H9 (cell line): ENCODE results near the gene SPSB3. TPM values are rescaled to one million over a fixed set of nuclear protein-coding genes. Genes with fewer than 3 reads are reported as not detected.

Experiments used
- DNase-seq: peaks from one replicate; pipeline ENCODE4 v3.0.0-alpha.2; 2017
- H2AFZ ChIP-seq: one replicate; pipeline ENCODE4 v1.6.1; 2013; ENCODE audit warnings: mild to moderate bottlenecking, low read length, control low read depth, moderate library complexity
- H2AK5ac ChIP-seq: 2 replicates; pipeline ENCODE4 v1.6.1; 2013; ENCODE audit warnings: low read length, control low read depth, mixed read lengths; ENCODE audit not compliant: insufficient read length
- H2BK120ac ChIP-seq: one replicate; pipeline ENCODE4 v1.6.1; 2013; ENCODE audit warnings: low read depth, mild to moderate bottlenecking, low read length, control low read depth, inconsistent platforms; ENCODE audit not compliant: poor library complexity, severe bottlenecking
- H2BK12ac ChIP-seq: 2 replicates; pipeline ENCODE4 v1.6.1; 2013; ENCODE audit warnings: low read length, control low read depth, mixed read lengths, low read depth; ENCODE audit not compliant: insufficient read length
- H2BK15ac ChIP-seq: 2 replicates; pipeline ENCODE4 v1.6.1; 2013; ENCODE audit warnings: low read depth, low read length, control low read depth
- H2BK20ac ChIP-seq: one replicate; pipeline ENCODE4 v1.6.1; 2013; ENCODE audit warnings: low read depth, mild to moderate bottlenecking, low read length, control low read depth, inconsistent platforms; ENCODE audit not compliant: poor library complexity, severe bottlenecking
- H2BK5ac ChIP-seq: 2 replicates; pipeline ENCODE4 v1.6.1; 2013; ENCODE audit warnings: low read length, control low read depth, mixed read lengths; ENCODE audit not compliant: insufficient read length
- H3K14ac ChIP-seq: 2 replicates; pipeline ENCODE4 v1.6.1; 2013; ENCODE audit warnings: low read length, control low read depth; ENCODE audit not compliant: insufficient read depth
- H3K18ac ChIP-seq: 2 replicates; pipeline ENCODE4 v1.6.1; 2013; ENCODE audit warnings: low read depth, mild to moderate bottlenecking, mixed read lengths, low read length, control low read depth; ENCODE audit not compliant: insufficient read length
- H3K23ac ChIP-seq: 2 replicates; pipeline ENCODE4 v1.6.1; 2013; ENCODE audit warnings: low read length, control low read depth, mixed read lengths, low read depth; ENCODE audit not compliant: insufficient read length
- H3K23me2 ChIP-seq: 2 replicates; pipeline ENCODE4 v1.6.1; 2013; ENCODE audit warnings: low read depth, mild to moderate bottlenecking, mixed read lengths, low read length, control low read depth; ENCODE audit not compliant: insufficient read length, poor library complexity, severe bottlenecking
- H3K27ac ChIP-seq: 2 replicates; pipeline ENCODE4 v1.5.1; 2013; ENCODE audit warnings: low read length, control low read depth, mixed read lengths, low read depth; ENCODE audit not compliant: insufficient read length
- H3K27me3 ChIP-seq: 2 replicates; pipeline ENCODE4 v1.6.1; 2013; ENCODE audit warnings: low read length, control low read depth, inconsistent platforms; ENCODE audit not compliant: insufficient read depth
- H3K4ac ChIP-seq: 2 replicates; pipeline ENCODE4 v1.6.1; 2013; ENCODE audit warnings: low read depth, mild to moderate bottlenecking, control low read depth, inconsistent platforms, low read length, moderate library complexity
- H3K4me1 ChIP-seq: 2 replicates; pipeline ENCODE4 v1.6.1; 2013; ENCODE audit warnings: low read length, control low read depth, inconsistent platforms; ENCODE audit not compliant: insufficient read depth
- H3K4me2 ChIP-seq: 2 replicates; pipeline ENCODE4 v1.6.1; 2013; ENCODE audit warnings: low read length, control low read depth, mixed read lengths; ENCODE audit not compliant: insufficient read length, insufficient read depth
- H3K56ac ChIP-seq: 2 replicates; pipeline ENCODE4 v1.6.1; 2013; ENCODE audit warnings: low read depth, mild to moderate bottlenecking, mixed read lengths, low read length, control low read depth; ENCODE audit not compliant: insufficient read length
- H3K79me1 ChIP-seq: 2 replicates; pipeline ENCODE4 v1.6.1; 2013; ENCODE audit warnings: low read depth, mild to moderate bottlenecking, moderate library complexity, low read length, control low read depth, inconsistent platforms; ENCODE audit not compliant: insufficient read depth, poor library complexity, severe bottlenecking
- H3K79me2 ChIP-seq: 2 replicates; pipeline ENCODE4 v1.6.1; 2013; ENCODE audit warnings: low read length, control low read depth, inconsistent platforms; ENCODE audit not compliant: insufficient read depth
- H3K9ac ChIP-seq: 2 replicates; pipeline ENCODE4 v1.6.1; 2013; ENCODE audit warnings: low read length, control low read depth, mixed read lengths; ENCODE audit not compliant: insufficient read length; ENCODE audit errors: extremely low read depth
- H3K9me3 ChIP-seq: one replicate; pipeline ENCODE4 v1.6.1; 2013; ENCODE audit warnings: low read depth, low read length, inconsistent platforms; ENCODE audit not compliant: control insufficient read depth
- H3T11ph ChIP-seq: one replicate; pipeline ENCODE4 v1.6.1; 2013; ENCODE audit warnings: mild to moderate bottlenecking, low read length, control low read depth, inconsistent platforms
- H4K20me1 ChIP-seq: one replicate; pipeline ENCODE4 v1.6.1; 2013; ENCODE audit not compliant: control insufficient read depth, insufficient read length, insufficient read depth
- H4K5ac ChIP-seq: 2 replicates; pipeline ENCODE4 v1.6.1; 2013; ENCODE audit warnings: low read depth, mild to moderate bottlenecking, mixed read lengths, low read length, control low read depth; ENCODE audit not compliant: insufficient read length
- H4K8ac ChIP-seq: replicated peaks from 2 replicates; pipeline ENCODE4 v1.6.1; 2013; ENCODE audit warnings: low read length, control low read depth, mixed read lengths, low read depth; ENCODE audit not compliant: insufficient read length
- H4K91ac ChIP-seq: 2 replicates; pipeline ENCODE4 v1.6.1; 2013; ENCODE audit warnings: low read depth, mild to moderate bottlenecking, moderate library complexity, mixed read lengths, low read length, control low read depth; ENCODE audit not compliant: insufficient read length
- H3K27ac Mint-ChIP-seq, 3 experiments: 2 replicates in 2 of 3; 3 replicates in 1 of 3; pipeline ENCODE4 v1.8.0; 2020 to 2021; ENCODE audit warnings: mixed read lengths in 3 of 3, mild to moderate bottlenecking in 1 of 3, moderate library complexity in 1 of 3
- H3K27me3 Mint-ChIP-seq: 2 replicates; pipeline ENCODE4 v1.8.0; 2021; ENCODE audit warnings: low read depth, mild to moderate bottlenecking, moderate library complexity, mixed read lengths
- H3K36me3 Mint-ChIP-seq, 3 experiments: 2 replicates in 2 of 3; 3 replicates in 1 of 3; pipeline ENCODE4 v1.8.0; 2020 to 2021; ENCODE audit warnings: low read depth in 3 of 3, mixed read lengths in 3 of 3; ENCODE audit not compliant: insufficient read depth in 1 of 3
- H3K4me1 Mint-ChIP-seq, 2 experiments: 2 replicates each; pipeline ENCODE4 v1.8.0; 2020; ENCODE audit warnings: mixed read lengths in 2 of 2
- H3K4me3 Mint-ChIP-seq, 2 experiments: 2 replicates in 1 of 2; 3 replicates in 1 of 2; pipeline ENCODE4 v1.8.0; 2020 to 2021; ENCODE audit warnings: mild to moderate bottlenecking in 2 of 2, mixed read lengths in 2 of 2, moderate library complexity in 1 of 2
- H3K9me3 Mint-ChIP-seq, 2 experiments: 2 replicates in 1 of 2; 3 replicates in 1 of 2; pipeline ENCODE4 v1.8.0; 2020; ENCODE audit warnings: mild to moderate bottlenecking in 2 of 2, mixed read lengths in 2 of 2, moderate library complexity in 1 of 2
- CTCF ChIP-seq: fragments of 200-600 bp; sonication (generic); conservative IDR thresholded peaks from 3 replicates; pipeline ENCODE4 v1.8.0; 2021; ENCODE audit warnings: antibody characterized with exemption, mild to moderate bottlenecking
- whole genome bisulfite sequencing: extraction: QIAGEN DNeasy Blood & Tissue Kit; methylation state at CpG from one replicate; pipeline ENCODE4 v1.1.7; 2013; ENCODE audit warnings: missing lambda C conversion rate, low lambda C conversion rate, mixed read lengths; ENCODE audit not compliant: insufficient read length; ENCODE audit errors: extremely low coverage; 5-methylcytosine and 5-hydroxymethylcytosine counted together
- total RNA-seq: library from RNA; stranded (reverse); gene quantifications from 2 replicates; pipeline ENCODE4 v1.2.1, GENCODE V29; 2021

Gene SPSB3
- total RNA-seq, 1 experiment from 2014 or later: 19.9 TPM

- H3K36me3 Mint-ChIP-seq: peaks cover 4 to 17% (median 13%) of the 10 kb centered on the region in 3 experiments
- H3K23ac ChIP-seq: no peak overlapping the region
- no peak overlapping the region for H4K91ac ChIP-seq
- no peak overlapping the region for H2BK20ac ChIP-seq
- H3K27me3 Mint-ChIP-seq: peaks cover 2% of the 10 kb centered on the region
- no peak overlapping the region for H3K4me2 ChIP-seq
- no CpG with 5 or more reads among the region's 15 CpGs for WGBS
- no peak overlapping the region for H2AK5ac ChIP-seq
- no peaks in the 10 kb centered on the region for H3K4me1 Mint-ChIP-seq
- TF ChIP-seq CTCF: no peak
- no peaks in the 10 kb centered on the region for H3K9me3 ChIP-seq
- no peak overlapping the region for H3K27ac ChIP-seq
- no peak overlapping the region for H4K8ac ChIP-seq
- peak overlapping the region in 1 of 3 experiments; percentile 86; a peak in 2 of 7 replicates for H3K27ac Mint-ChIP-seq
- no peak overlapping the region for H2BK120ac ChIP-seq
- H3K4me1 ChIP-seq: no peaks in the 10 kb centered on the region
- H2BK12ac ChIP-seq: no peak overlapping the region
- H3K4ac ChIP-seq: no peak overlapping the region
- no peak overlapping the region for H3T11ph ChIP-seq
- H3K14ac ChIP-seq: no peak overlapping the region
- no peak overlapping the region for H2BK15ac ChIP-seq
- no peaks in the 10 kb centered on the region for H3K27me3 ChIP-seq
- H3K9me3 Mint-ChIP-seq: no peaks in the 10 kb centered on the region
- H3K23me2 ChIP-seq: no peaks in the 10 kb centered on the region
- no peaks in the 10 kb centered on the region for H4K20me1 ChIP-seq
- H3K9ac ChIP-seq: no peak overlapping the region
- H3K4me3 Mint-ChIP-seq: no peak overlapping the region
- H3K79me2 ChIP-seq: no peaks in the 10 kb centered on the region
- no peak overlapping the region for H2AFZ ChIP-seq
- DNase-seq: no peak
- H3K18ac ChIP-seq: no peak overlapping the region
- H2BK5ac ChIP-seq: no peak overlapping the region
- no peak overlapping the region for H4K5ac ChIP-seq
- no peak overlapping the region for H3K56ac ChIP-seq
- H3K79me1 ChIP-seq: no peaks in the 10 kb centered on the region
These were observed 37.2 kb upstream of the SPSB3 start for GRCh38 chr16:1819611-1820010.
